CD4-positive, alpha-beta T cell treated with Interleukin-17A for 1 hour (primary cell): ENCODE data around the gene OR2A7.
"Not testable (repeated sequence)": the region's sequence is repeated elsewhere in the genome, so short reads cannot be mapped to it uniquely, and the experiment has no call there.

ENCODE experiments used
- DNase-seq: peaks from one replicate; pipeline ENCODE4 v3.0.0-alpha.2; 2020

OR2A7 gene

DNA sequence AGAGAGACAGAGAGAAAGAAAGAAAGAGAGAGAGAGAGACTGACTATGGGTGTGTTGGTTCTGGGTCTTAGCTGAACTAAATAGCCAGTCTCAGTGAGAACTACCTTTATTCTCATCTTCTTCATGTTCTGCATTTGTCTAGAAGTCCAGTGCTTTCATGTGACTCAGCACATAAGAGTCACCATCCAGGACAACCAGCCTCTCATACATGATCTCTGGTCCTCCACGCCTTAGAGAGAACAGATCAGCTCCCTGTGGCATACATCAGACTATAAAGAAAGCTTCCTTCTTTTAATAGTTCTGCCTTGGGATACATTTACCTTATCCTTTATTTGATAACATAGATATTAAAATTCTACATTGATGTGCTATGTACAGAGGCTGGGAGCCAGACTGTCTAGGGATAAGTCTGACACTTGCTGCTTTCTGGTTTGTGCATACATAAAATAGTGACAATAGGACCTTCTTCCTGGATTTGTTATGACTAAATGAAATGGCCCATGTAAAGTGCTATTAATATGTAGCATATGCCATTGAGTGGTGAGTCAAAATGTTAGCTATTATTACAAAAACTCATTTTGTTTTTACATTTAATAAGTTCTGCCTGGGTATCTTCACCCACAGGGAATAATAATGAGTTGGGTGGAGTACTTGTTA, 16.8 kb downstream of the OR2A7 start:
- not testable (repeated sequence) for DNase-seq

DNA sequence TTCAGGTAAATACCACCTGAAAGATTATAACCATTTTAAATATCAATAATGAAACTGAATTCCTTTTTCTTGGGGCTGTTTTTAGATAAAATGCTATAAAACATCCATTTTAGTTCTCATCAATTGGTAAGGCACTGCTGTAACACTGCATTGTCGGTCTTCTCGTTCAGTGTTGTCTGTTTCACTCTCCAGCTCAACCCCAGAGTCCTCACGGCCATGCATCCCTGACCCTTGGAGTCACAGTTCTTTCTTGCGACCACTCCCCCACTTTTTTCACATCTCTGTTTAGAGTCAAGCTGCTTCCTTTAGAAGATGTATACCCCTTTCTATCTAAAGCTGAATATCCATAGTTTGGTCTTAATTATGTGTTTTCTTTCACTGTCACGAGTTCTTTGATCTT, 17.6 kb downstream of the OR2A7 start:
- DNase-seq, result not testable (repeated sequence)

DNA sequence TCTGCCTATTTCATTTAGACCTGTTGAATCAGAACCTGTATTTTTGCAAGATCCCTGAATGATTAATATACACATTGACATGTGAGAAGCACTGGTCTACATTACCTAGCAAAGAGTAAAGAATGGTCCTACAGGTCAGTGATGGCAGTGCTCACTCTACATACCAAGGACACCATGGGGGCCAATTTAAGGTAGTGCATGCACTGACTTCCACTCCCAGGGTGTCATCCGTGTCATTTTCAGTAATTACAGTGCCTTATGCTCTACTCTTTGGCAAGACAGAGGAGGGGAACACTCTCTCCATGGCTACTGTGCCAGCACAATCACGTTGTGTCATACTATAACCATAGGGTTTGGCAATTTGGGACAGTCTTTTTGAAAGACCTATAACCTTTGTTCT, 19.2 kb downstream of the OR2A7 start:
- not testable (repeated sequence) for DNase-seq

DNA sequence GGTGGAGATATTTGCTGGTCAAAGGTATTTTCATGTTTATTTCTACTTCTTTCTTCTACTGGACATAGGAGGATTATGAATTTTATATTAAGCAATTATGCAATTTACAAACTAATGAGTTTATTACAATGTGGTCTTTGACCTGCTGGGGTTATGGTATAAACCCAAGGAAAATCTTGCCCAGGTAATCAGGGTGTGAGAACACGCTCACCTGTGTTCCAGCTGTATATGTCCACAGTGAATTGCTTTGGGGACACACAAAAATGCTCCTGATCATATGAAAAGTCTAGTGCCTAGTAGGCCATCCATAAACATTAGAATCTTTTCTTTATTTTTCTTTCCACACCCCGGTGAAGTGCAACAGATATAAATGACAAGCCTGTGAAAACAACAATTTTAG, 25.2 kb downstream of the OR2A7 start, which contains the start of gene OR2A42:
OR2A42 (minus strand) TSS at position 241 of the 400 bp plus-strand sequence. CDS start 6,762 bp downstream, outside the sequence.
- DNase-seq, result not testable (repeated sequence)

DNA sequence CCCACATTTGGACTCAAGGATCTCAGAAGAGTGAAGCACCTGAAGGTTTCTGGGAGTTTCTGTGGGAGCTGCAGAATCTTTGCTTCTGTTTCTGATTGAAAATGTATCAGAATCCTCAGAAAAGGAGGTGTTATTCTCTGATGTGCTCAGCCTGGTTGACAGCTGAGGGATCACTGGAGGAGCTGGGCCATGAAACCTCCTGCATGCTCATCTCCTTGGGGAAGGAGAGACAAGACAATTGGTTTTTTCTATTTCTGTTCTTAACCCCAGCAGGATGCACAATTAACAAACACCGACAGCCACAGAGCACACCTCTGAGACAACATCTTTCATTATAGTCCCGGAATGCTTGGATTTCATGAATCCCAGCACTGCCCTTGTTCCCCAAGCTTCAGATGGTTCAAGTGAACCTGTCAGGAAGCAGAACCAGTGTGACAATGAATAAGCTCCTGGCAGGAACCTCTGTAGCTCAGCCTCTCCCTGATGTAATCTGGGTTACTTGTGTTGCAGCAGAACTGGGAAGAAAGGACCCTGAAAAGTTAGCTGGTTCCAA, 26.0 kb downstream of the OR2A7 start:
- DNase-seq, result not testable (repeated sequence)

DNA sequence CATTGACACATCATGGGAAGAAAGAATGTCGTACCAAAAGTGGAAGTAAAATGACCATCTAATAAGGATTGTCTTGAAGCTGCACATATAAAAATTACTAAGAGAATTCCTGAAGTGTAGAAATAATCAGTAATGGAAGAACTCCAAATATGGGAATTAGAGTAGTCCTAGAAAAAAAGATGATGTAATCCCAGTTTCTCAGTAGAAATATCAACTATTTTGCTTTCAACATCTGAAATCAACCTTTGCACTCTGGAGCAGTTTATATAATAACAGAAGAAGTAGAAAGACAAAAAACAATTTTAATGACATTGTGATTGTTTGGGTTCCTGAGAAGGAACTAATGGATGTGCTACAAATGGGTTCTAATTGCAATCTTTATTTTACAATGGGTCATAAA, 31.6 kb downstream of the OR2A7 start:
- DNase-seq, result not testable (repeated sequence)

DNA sequence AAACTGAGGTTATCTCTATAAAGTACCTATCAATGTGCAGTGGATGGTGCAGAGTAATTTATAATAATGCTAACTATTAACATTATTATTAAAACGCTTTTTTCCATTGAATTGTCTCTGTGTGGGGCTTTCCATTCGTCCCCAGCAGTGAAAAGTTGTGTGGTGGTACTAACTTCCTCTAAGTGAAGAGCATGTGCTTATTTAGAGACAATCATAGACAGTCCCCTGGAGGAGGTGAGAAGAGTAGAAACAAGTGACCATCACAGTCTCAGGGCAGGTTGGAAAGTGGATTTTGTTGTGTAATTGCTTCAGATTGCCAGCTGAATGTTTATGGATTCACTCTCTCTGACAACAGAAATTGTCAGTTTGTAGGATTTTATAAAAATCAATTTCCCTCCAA, 33.6 kb downstream of the OR2A7 start:
- not testable (repeated sequence) for DNase-seq

DNA sequence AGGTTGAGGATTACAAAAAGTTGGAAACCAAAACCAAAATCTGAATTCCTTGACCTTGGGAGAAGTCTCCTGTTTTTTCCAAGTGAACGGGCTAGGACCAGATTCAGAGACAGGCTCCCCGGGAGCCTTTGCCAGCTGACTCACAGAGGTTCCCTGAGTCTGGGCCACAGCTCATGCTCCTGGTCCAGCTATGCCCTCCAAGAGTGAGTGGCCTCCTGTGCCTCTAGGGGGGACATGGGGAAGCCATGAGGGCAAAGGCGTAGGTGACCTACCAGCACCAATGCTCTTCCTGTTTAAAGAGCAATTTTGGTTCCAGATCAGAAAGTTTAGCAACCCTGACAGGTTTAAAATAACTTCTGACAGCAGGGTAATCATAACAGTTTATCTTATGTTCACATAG, 35.8 kb downstream of the OR2A7 start:
- DNase-seq, result not testable (repeated sequence)

DNA sequence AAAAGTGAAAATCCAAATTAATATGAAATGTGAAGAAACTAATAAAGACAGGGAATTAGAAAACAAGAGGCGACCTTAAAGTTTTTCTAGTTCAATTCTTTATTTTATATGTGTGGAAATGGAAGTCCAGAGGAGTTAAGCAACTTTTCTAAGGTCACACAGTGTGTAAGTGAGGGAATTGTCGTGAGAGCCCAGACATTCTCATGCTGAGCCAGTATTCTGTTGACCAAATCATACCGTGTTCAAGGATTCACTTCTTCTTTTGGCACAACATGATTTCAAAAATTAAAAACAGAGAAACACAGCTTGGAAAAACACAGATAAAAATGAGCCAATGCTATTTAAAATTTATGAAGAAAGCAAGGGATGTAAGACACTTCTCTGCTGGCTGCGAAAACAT, 37.7 kb downstream of the OR2A7 start:
- not testable (repeated sequence) for DNase-seq

DNA sequence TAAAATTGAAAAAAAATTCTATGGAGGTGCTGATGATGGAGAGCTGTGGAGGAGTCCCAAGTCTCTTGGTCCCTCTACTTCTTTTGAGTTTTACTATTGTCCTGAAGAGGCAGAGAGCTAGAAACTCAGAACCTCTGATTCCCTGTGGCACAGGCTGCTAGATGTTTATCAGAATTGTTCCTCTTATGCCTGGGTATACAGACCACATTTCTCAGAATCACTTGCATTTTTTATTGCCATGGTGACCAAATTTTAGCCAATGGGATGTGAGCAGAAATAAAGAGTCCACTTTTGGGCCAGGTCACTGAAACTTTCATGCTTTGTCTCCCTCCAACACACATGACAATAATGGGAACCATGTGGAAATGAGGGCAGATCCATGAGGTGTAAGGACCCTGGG, 40.9 kb downstream of the OR2A7 start:
- DNase-seq, result not testable (repeated sequence)

DNA sequence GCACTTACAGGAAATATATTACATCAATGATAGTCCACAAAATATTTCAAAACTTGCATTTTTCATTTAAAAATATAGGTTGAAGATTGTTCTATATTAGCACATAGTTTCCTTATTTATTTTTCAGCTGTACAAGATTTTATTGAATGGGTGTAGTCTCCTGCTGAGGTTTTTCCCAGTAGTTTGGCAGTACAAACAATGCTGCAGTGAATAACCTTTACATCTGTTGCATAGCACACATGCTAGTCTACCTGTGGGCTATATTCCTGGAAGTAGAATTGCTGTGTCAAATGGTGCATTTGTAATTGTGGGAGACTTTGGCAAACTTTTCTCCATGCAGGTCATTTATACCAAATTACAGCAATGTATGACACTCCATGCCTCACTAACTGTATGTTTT, 44.1 kb downstream of the OR2A7 start:
- DNase-seq, result not testable (repeated sequence)

DNA sequence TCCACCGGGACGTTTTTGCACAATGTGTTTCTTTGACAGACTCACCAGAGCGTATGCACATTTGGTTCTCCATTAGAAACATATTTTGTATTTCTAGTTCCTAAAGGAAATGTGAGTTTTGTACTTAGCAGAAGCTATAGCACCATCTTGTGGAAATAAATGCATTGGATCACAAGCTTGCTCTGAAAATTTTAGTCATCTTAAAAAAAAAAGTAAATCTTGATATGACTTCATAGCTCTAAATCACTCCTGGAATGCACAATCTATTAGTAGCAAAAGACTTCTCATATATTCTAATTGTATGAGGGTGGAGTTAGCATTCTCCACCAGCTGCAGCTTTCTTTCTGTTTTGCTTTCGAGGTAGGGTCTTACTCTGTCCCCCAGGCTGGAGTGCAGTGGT, 45.4 kb downstream of the OR2A7 start:
- not testable (repeated sequence) for DNase-seq

DNA sequence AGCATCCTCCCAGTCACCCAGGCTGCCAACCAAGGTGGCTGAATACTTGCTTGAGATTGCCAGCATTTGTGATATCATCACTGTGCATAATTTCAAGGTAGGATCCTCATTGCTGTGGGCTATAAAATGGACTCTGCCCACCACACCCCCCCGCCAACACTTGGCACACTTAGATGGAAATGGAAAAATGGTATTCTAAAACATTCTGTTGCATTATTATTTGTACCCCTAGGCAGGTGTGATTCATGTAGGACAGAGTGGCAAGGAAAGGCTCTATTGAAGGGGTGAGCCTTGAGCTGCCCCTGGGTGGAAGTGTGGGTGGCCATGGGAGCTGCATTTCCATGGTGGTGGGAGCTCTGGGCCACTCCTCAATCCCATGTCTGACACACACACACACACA, 46.0 kb downstream of the OR2A7 start:
- not testable (repeated sequence) for DNase-seq

DNA sequence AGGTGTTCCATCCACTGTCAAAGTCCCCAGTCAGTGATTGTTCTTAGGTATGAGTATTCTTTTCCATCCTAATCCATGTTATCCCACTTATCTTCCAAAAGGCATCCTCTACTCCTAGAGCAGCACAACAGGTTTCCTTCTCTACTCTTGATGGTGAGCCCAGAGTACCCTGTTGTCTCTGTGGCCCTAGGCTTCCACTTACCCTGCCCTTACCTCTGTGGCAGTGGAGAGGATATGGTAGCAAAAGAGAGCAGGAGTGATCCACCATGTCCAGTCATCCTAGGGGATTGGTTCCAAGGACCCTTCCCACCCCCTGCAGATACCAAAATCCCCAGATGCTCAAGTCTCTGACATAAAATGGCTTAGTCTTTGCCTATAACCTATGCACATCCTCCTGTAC, 47.4 kb downstream of the OR2A7 start:
- DNase-seq, result not testable (repeated sequence)
